Measurements from ENCODE around the gene L3MBTL1. TPM values are rescaled to one million over a fixed set of nuclear protein-coding genes. Genes with fewer than 3 reads are reported as not detected.

Gene L3MBTL1
- total RNA-seq, 1 donor from 2014 or later, result 13.1 TPM

DNA sequence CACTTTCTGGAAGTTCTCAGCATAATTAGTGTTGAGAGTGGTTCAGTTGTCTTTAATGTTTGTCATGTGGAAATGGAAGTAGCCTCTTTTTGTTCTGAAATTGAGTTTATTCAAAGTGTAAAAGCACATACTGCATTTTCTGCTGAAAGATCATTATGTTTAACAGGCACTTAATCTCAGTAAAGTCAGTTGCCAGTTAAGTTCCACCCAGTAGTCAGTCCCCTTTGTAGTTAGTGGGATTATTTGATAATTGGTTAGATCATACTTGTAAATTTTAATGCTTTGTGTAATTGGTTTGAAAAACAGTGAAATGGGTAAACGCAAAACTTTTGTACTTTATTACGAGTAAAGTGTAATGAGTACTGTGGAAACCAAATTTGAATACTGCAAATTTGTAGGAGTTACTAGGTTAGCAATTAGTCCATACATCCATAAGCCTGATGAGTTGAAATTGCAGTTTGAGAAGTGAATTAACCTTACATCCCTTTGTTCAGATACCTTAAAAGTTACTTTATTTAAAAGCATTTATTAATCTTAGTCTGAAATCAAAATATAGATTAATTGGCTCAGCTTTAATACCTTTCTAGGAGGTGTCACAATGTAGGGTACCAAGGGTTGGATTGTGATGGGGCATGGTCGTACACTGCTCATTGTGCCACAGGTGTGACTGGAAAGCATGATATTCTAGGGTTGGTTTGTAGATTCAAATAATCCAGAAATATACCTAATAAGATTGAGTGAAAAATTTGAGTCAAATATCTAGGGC, 45.4 kb upstream of the L3MBTL1 start:
- no peak for DNase-seq (ENCODE audit: low spot score in 2 of 2)
- no peaks in the 10 kb centered on the region for H3K27me3 ChIP-seq
- no peaks in the 10 kb centered on the region for H3K9me3 ChIP-seq
- H3K4me3 ChIP-seq, result no peak overlapping the region
- intact Hi-C loops (cut with DNase I), result no loop called here
- H3K4me1 ChIP-seq, result peaks cover 4 to 11% of the 10 kb centered on the region in 2 donors
- peaks cover 55 to 77% of the 10 kb centered on the region in 2 donors for H3K36me3 ChIP-seq
- no peak for TF ChIP-seq CTCF (IDR thresholded peaks at IDR 0.05)
- no peak overlapping the region for H3K27ac ChIP-seq

GRCh38 chr20:43462660-43463526, 44.6 kb upstream of the L3MBTL1 start:
- Histone ChIP-seq H3K27me3 (no peaks in the 10 kb centered on the region), H3K36me3 (peaks cover 55 to 84% of the 10 kb centered on the region in 2 donors), H3K4me3 (no peak overlapping the region), H3K27ac (no peak overlapping the region), H3K9me3 (no peaks in the 10 kb centered on the region), H3K4me1 (peaks cover 4 to 11% of the 10 kb centered on the region in 2 donors)
- DNase-seq (ENCODE audit: low spot score in 2 of 2), result peak in 1 of 2 donors; percentile 1
- intact Hi-C loops (cut with DNase I), result no loop called here
- no peak for TF ChIP-seq CTCF (IDR thresholded peaks at IDR 0.05)

GRCh38 chr20:43463527-43464218, 43.8 kb upstream of the L3MBTL1 start:
- peaks cover 4 to 11% of the 10 kb centered on the region in 2 donors for H3K4me1 ChIP-seq
- DNase-seq (ENCODE audit: low spot score in 2 of 2), result no peak
- H3K9me3 ChIP-seq, result no peaks in the 10 kb centered on the region
- peaks cover 55 to 90% of the 10 kb centered on the region in 2 donors for H3K36me3 ChIP-seq
- H3K27me3 ChIP-seq, result no peaks in the 10 kb centered on the region
- no peak overlapping the region for H3K4me3 ChIP-seq
- no peak overlapping the region for H3K27ac ChIP-seq
- no peak for TF ChIP-seq CTCF (IDR thresholded peaks at IDR 0.05)
- intact Hi-C loops (cut with DNase I), result no loop called here

DNA sequence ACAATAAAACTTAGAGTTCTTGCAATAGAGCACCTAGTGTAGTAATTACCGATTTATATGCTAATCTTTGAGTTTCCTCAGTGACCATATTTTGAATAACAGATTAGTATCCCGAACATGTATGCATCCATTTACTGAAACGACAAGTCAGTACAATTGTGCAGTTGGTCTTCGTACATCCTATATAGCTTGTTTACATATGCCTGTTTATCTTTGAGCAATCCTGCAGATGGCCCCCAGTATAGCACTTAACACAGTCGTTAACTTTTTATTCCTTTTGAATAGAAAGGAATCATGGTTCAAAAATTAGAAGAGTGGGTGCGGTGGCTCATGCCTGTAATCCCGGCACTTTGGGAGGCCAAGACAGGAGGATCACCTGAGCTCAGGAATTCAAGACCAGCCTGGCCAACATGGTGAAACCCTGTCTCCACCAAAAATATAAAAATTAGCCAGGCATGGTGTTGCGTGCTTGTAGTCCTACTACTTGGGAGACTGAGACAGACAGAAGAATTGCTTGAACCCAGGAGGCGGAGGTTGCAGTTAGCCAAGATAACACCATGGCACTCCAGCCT, 43.2 kb upstream of the L3MBTL1 start:
- no peak overlapping the region for H3K4me3 ChIP-seq
- intact Hi-C loops (cut with DNase I), result no loop called here
- peaks cover 52 to 89% of the 10 kb centered on the region in 2 donors for H3K36me3 ChIP-seq
- no peak overlapping the region for H3K27ac ChIP-seq
- H3K9me3 ChIP-seq, result no peaks in the 10 kb centered on the region
- H3K27me3 ChIP-seq, result no peaks in the 10 kb centered on the region
- no peak for DNase-seq (ENCODE audit: low spot score in 2 of 2)
- H3K4me1 ChIP-seq, result peaks cover 2 to 5% of the 10 kb centered on the region in 2 donors
- no peak for TF ChIP-seq CTCF (IDR thresholded peaks at IDR 0.05)

GRCh38 chr20:43465625-43465943, 41.9 kb upstream of the L3MBTL1 start:
- H3K36me3 ChIP-seq, result peaks cover 41 to 81% of the 10 kb centered on the region in 2 donors
- H3K9me3 ChIP-seq, result no peaks in the 10 kb centered on the region

More at GRCh38 chr20:43465625-43465943, 41.9 kb upstream of the L3MBTL1 start:
- no peak for TF ChIP-seq CTCF (IDR thresholded peaks at IDR 0.05)
- intact Hi-C loops (cut with DNase I), result no loop called here
- Histone ChIP-seq H3K4me1 (peaks cover 0 to 5% of the 10 kb centered on the region in 2 donors), H3K27me3 (no peaks in the 10 kb centered on the region), H3K27ac (no peak overlapping the region), H3K4me3 (no peak overlapping the region)
- no peak for DNase-seq (ENCODE audit: low spot score in 2 of 2)
